ENCODE measurements around the gene UBE2J2. TPM values are rescaled to one million over a fixed set of nuclear protein-coding genes. Genes with fewer than 3 reads are reported as not detected.

The UBE2J2 gene
- total and polyA plus RNA-seq, 2 donors (not counting 3 experiments of a cell fraction or from before 2014, with no cell fraction given), result 60.7 to 80.7 TPM

GRCh38 chr1:1232208-1232795, 41.4 kb downstream of the UBE2J2 start, which contains the start of gene B3GALT6:
Gene B3GALT6 (plus strand): TSS chr1:1232237. CDS start chr1:1232279, 42 bp downstream.
- no peaks in the 10 kb centered on the region for H3K9me1 ChIP-seq (replicated peaks; ENCODE audit: control insufficient read depth, extremely low read depth, insufficient read depth, low read length)
- H3K79me2 ChIP-seq (ENCODE audit: control insufficient read depth, insufficient read depth, low read length), result peaks cover 59% of the 10 kb centered on the region
- dilution Hi-C loops (cut with MboI; ENCODE audit: extremely low pct_ligation_motif_present, low sequenced_read_pairs), result no loop called here
- DNase-seq (ENCODE audit: low read depth, low spot score), result no peak
- peak within 1 kb of the TSS; percentile 87 for H3K4me2 ChIP-seq (ENCODE audit: insufficient read depth, low read length)
- intact Hi-C loops (cut with micrococcal nuclease), result loop anchor here (2.0 kb wide), 1 partner anchor 28 kb away; no protein-coding TSS in a partner anchor
- H3K4me3 ChIP-seq (replicated peaks in 1 of 3; ENCODE audit: insufficient read depth in 1 of 3, low read depth in 1 of 3, low read length in 3 of 3), result peak within 1 kb of the TSS; percentile 54 to 88 (median 80)
- peak within 1 kb of the TSS; percentile 4 for H2AFZ ChIP-seq (ENCODE audit: low read depth, low read length)
- no peak for FAIRE-seq
- no TSS peak for BruUV-seq (replicated peaks)
- ChIA-PET CTCF (interaction anchor here (0.6 to 3.7 kb wide), 4 partner anchors 59 to 199 kb away, joined by 3 to 43 read pairs (median 6); no protein-coding TSS in a partner anchor), POLR2A (no interaction called here)
- no peaks in the 10 kb centered on the region for H3K9me3 ChIP-seq (replicated peaks; ENCODE audit: control insufficient read depth, insufficient read depth, low read length)
- peaks cover 6% of the 10 kb centered on the region in 2 experiments for H3K36me3 ChIP-seq (ENCODE audit: control insufficient read depth in 2 of 2, extremely low read depth in 1 of 2, insufficient read depth in 2 of 2, low read length in 2 of 2)
- TF ChIP-seq GATA2 (IDR thresholded peaks at IDR 0.05; ENCODE audit: insufficient read depth, insufficient read length, low read depth, low read length) (no peak), JUN (IDR thresholded peaks at IDR 0.05; ENCODE audit: borderline replicate concordance, insufficient read depth, insufficient read length, low read depth) (no peak), FOS (IDR thresholded peaks at IDR 0.05; ENCODE audit: borderline replicate concordance, insufficient read depth, low read length) (no peak), POLR2A (IDR thresholded peaks at IDR 0.05; ENCODE audit: low read depth, low read length) (peak; percentile 10), MAX (IDR thresholded peaks at IDR 0.05; ENCODE audit: insufficient read depth, insufficient read length) (peak; percentile 94), MYC (IDR thresholded peaks at IDR 0.05; ENCODE audit: low read depth, low read length) (peak; percentile 65), CTCF (IDR thresholded peaks at IDR 0.05; ENCODE audit: extremely low read depth in 1 of 2, insufficient read depth in 1 of 2, low read depth in 1 of 2, low read length in 2 of 2) (no peak), EZH2 (IDR thresholded peaks at IDR 0.05; ENCODE audit: borderline replicate concordance, low read depth, low read length, severe bottlenecking) (no peak), POLR2AphosphoS5 (IDR thresholded peaks at IDR 0.05; ENCODE audit: insufficient read depth, low read depth, low read length) (no peak)
- H3K27me3 ChIP-seq (ENCODE audit: control insufficient read depth in 2 of 2, insufficient read depth in 2 of 2, low read length in 2 of 2), result no peaks in the 10 kb centered on the region
- peak within 1 kb of the TSS; percentile 69 for H3K9ac ChIP-seq (replicated peaks; ENCODE audit: extremely low read depth, insufficient read depth, low read length)
- H3K4me1 ChIP-seq (ENCODE audit: control insufficient read depth, extremely low read depth, insufficient read depth, low read length), result peaks cover 6% of the 10 kb centered on the region
- no peaks in the 10 kb centered on the region for H4K20me1 ChIP-seq (replicated peaks; ENCODE audit: control insufficient read depth, extremely low read depth, insufficient read depth, low read length)
- peak within 1 kb of the TSS; percentile 39 for H3K27ac ChIP-seq (ENCODE audit: insufficient read depth, low read depth, low read length)
